Panc1 (cell line): ENCODE results near the gene CAMK1D. TPM values are rescaled to one million over a fixed set of nuclear protein-coding genes. Genes with fewer than 3 reads are reported as not detected.

Experiments
- ATAC-seq: fragments of 200-7000 bp; cut with Tn5 transposase; 2 replicates; pipeline ENCODE4 v1.9.1; 2020; ENCODE audit warnings: mild to moderate bottlenecking, moderate library complexity
- BruUV-seq: library from RNA; stranded (reverse); fragments of 400-500 nt; replicated peaks from 2 replicates; lab custom pipeline; 2021; lab: Mats Ljungman, UMichigan
- CTCF ChIA-PET: fragments of 300-600 bp; sonication (Branson Sonifier 250); formaldehyde crosslinking; loops from one replicate; lab custom pipeline; 2022; ENCODE audit warnings: antibody characterized with exemption; lab: Charles Lee
- POLR2A ChIA-PET: fragments of 300-600 bp; sonication (Branson Sonifier 250); formaldehyde crosslinking; loops from one replicate; lab custom pipeline; 2022; ENCODE audit warnings: antibody characterized with exemption; lab: Charles Lee
- DNase-seq: peaks from one replicate; pipeline ENCODE4 v3.0.0-alpha.2; 2010; ENCODE audit warnings: low read depth, low spot score
- H3K27ac ChIP-seq: 2 replicates; pipeline ENCODE4 v1.5.1; 2011; ENCODE audit warnings: mild to moderate bottlenecking, low read length, inconsistent platforms
- H3K27me3 ChIP-seq: fragments of 200-500 bp; sonication (Bioruptor generic); 2 replicates; pipeline ENCODE4 v1.6.0; 2014; ENCODE audit warnings: low read length, inconsistent platforms; ENCODE audit not compliant: control insufficient read depth, insufficient read depth
- H3K36me3 ChIP-seq: fragments of 200-500 bp; sonication (Bioruptor generic); 2 replicates; pipeline ENCODE4 v1.5.1; 2014; ENCODE audit warnings: inconsistent platforms, mild to moderate bottlenecking, low read length, moderate library complexity; ENCODE audit not compliant: control insufficient read depth, insufficient read depth
- H3K4me1 ChIP-seq: 2 replicates; pipeline ENCODE4 v1.5.1; 2011; ENCODE audit warnings: inconsistent platforms, mild to moderate bottlenecking, low read length, moderate library complexity; ENCODE audit not compliant: control insufficient read depth, insufficient read depth
- H3K4me3 ChIP-seq, 2 experiments: 2 replicates each; pipeline ENCODE4 v1.5.1; 2011 to 2012; ENCODE audit warnings: low read depth in 2 of 2, low read length in 2 of 2, mild to moderate bottlenecking in 2 of 2, inconsistent platforms in 1 of 2, moderate library complexity in 1 of 2
- H3K9me3 ChIP-seq: fragments of 200-500 bp; sonication (Bioruptor generic); 2 replicates; pipeline ENCODE4 v1.5.1; 2014; ENCODE audit warnings: low read depth, mild to moderate bottlenecking, inconsistent platforms, low read length, moderate library complexity; ENCODE audit not compliant: control insufficient read depth, insufficient read depth
- CTCF ChIP-seq: fragments of 450-650 bp; IDR thresholded peaks from 2 replicates; pipeline ENCODE4 v1.5.1; 2017; ENCODE audit warnings: mild to moderate bottlenecking
- POLR2AphosphoS5 ChIP-seq: IDR thresholded peaks from 2 replicates; pipeline ENCODE4 v1.6.1; 2012; ENCODE audit warnings: mild to moderate bottlenecking, low read depth, low read length, moderate library complexity
- REST ChIP-seq, 2 experiments: IDR thresholded peaks; 2 replicates each; pipeline ENCODE4 v1.6.1; 2011 to 2012; ENCODE audit warnings: low read depth in 2 of 2, control low read depth in 1 of 2, low read length in 1 of 2, mild to moderate bottlenecking in 1 of 2, moderate library complexity in 1 of 2; ENCODE audit not compliant: insufficient read depth in 1 of 2
- SIN3A ChIP-seq: IDR thresholded peaks from 2 replicates; pipeline ENCODE4 v1.6.1; 2012; ENCODE audit warnings: low read depth, mild to moderate bottlenecking, low read length, moderate library complexity, borderline replicate concordance; ENCODE audit not compliant: insufficient read depth
- TCF7L2 ChIP-seq: IDR thresholded peaks from 2 replicates; pipeline ENCODE4 v1.6.1; 2011; ENCODE audit warnings: mild to moderate bottlenecking, low read depth, low read length, inconsistent platforms
- in situ Hi-C: cut with HindIII; loops from 2 replicates; pipeline ENCODE4 v1.10.0; 2016; ENCODE audit warnings: low sequenced_read_pairs, low pct_unique_long_range_greater_than_20kb
- intact Hi-C: fragments of 100-400 bp; cut with micrococcal nuclease; formaldehyde crosslinking; loops from one replicate; pipeline ENCODE4 v1.10.0; 2022; ENCODE audit not compliant: unreplicated experiment
- total RNA-seq: library from RNA; stranded (reverse); gene quantifications from one replicate; pipeline ENCODE4 v1.2.1, GENCODE V29; 2021; ENCODE audit not compliant: unreplicated experiment

CAMK1D gene
- total RNA-seq, 1 experiment from 2014 or later = 5.7 TPM

GRCh38 chr10:12768156-12769100, 419.1 kb downstream of the CAMK1D start:
- TF ChIP-seq TCF7L2 = no peak
- TF ChIP-seq REST (IDR thresholded peaks at IDR 0.05; ENCODE audit: insufficient read depth in 1 of 2, low read depth in 2 of 2, low read length in 1 of 2) = no peak
- no peak for TF ChIP-seq POLR2AphosphoS5
- TF ChIP-seq CTCF = no peak
- no peak for TF ChIP-seq SIN3A
- ChIA-PET POLR2A (no interaction called here), CTCF (no interaction called here)
- no peaks in the 10 kb centered on the region for H3K36me3 ChIP-seq
- no TSS peak for BruUV-seq
- in situ Hi-C loops (no loop called here), intact Hi-C loops (no loop called here)
- H3K27ac ChIP-seq = no peak overlapping the region
- no peaks in the 10 kb centered on the region for H3K4me1 ChIP-seq
- DNase-seq = peak; percentile 2
- ATAC-seq = no peak
- no peak overlapping the region for H3K4me3 ChIP-seq
- no peaks in the 10 kb centered on the region for H3K27me3 ChIP-seq
- no peaks in the 10 kb centered on the region for H3K9me3 ChIP-seq

- ATAC-seq (no peak), DNase-seq (no peak)
- H3K4me1 ChIP-seq = no peaks in the 10 kb centered on the region
- ChIA-PET POLR2A (no interaction called here), CTCF (no interaction called here)
- H3K4me3 ChIP-seq = no peak overlapping the region
- no TSS peak for BruUV-seq
- H3K27ac ChIP-seq = no peak overlapping the region
- intact Hi-C loops (no loop called here), in situ Hi-C loops (no loop called here)
- no peaks in the 10 kb centered on the region for H3K36me3 ChIP-seq
- no peak for TF ChIP-seq CTCF
- TF ChIP-seq SIN3A = no peak
- TF ChIP-seq POLR2AphosphoS5 = no peak
- no peak for TF ChIP-seq TCF7L2
- no peak for TF ChIP-seq REST (IDR thresholded peaks at IDR 0.05; ENCODE audit: insufficient read depth in 1 of 2, low read depth in 2 of 2, low read length in 1 of 2)
- no peaks in the 10 kb centered on the region for H3K27me3 ChIP-seq
- H3K9me3 ChIP-seq = no peaks in the 10 kb centered on the region
Measured at GRCh38 chr10:12769323-12770044, 420.1 kb downstream of the CAMK1D start.
